ENCODE measurements around the gene MRPS10.

DNA sequence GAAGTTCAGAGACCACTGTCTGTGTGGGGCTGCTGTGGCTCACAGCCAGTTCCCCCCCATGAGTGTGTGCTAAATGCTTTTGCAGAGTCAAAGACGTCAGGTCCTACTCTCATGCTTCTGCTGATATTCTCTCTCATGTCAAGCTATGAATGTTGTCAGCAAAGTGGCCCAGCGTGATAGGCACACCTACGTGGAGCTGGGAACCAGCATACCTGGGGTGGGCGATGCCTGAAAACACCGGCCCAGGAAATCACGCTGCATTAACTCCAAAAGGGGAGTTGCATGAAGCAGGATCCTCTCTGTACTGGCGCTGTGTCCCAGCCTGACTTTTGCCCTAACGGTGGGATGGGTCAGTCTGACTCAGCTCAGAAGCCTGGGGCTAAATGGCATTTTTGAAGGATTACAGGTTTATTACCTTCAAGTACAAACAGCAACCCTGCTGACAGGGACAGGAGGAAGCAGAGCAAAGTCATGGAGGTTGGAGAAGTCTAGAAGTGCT, 9.0 kb upstream of the MRPS10 start:
- no peak for TF ChIP-seq CTCF (IDR thresholded peaks at IDR 0.05; ENCODE audit: extremely low read depth in 1 of 2, insufficient read depth in 1 of 2, low read depth in 1 of 2, low read length in 2 of 2)
- TF ChIP-seq POLR2A (IDR thresholded peaks at IDR 0.05; ENCODE audit: low read depth, low read length) = no peak
- no peak for TF ChIP-seq MAX (IDR thresholded peaks at IDR 0.05; ENCODE audit: insufficient read depth, insufficient read length)
- no peak for TF ChIP-seq POLR2AphosphoS5 (IDR thresholded peaks at IDR 0.05; ENCODE audit: insufficient read depth, low read depth, low read length)
- TF ChIP-seq FOS (IDR thresholded peaks at IDR 0.05; ENCODE audit: borderline replicate concordance, insufficient read depth, low read length) = no peak
